ENCODE data around the gene DOCK7. TPM values are rescaled to one million over a fixed set of nuclear protein-coding genes. Genes with fewer than 3 reads are reported as not detected.

Gene DOCK7
- total RNA-seq, 1 experiment from 2014 or later = 46.9 TPM

DNA sequence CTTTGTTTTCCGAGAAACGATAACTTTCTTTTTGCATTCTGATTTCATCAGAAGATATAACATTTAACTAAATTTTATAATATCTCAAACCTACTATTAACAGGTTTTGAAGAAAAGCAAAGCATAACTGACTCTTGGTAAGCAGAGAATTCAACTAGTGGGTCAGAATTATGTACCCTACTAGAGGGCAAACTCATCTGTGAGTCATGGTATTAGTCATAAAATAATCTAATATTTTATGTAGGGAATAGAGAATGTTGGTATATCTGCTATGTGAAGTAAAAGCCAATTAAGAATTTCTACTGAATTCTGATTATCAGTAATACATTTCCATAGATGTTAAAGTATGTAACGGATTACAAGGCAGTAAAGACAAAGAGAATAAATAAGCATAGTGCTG, 194.5 kb downstream of the DOCK7 start:
- no TSS peak for BruUV-seq (replicated peaks)
- no peaks in the 10 kb centered on the region for H3K27me3 Mint-ChIP-seq (ENCODE audit: insufficient read depth, unreplicated experiment)
- ChIA-PET POLR2A (no interaction called here), CTCF (interaction anchor here (0.6 kb wide), 1 partner anchor 20 kb away, joined by 3 read pairs; no protein-coding TSS in a partner anchor)
- no peaks in the 10 kb centered on the region for H3K4me1 Mint-ChIP-seq (ENCODE audit: insufficient read depth, unreplicated experiment)
- peaks cover 38% of the 10 kb centered on the region for H3K36me3 Mint-ChIP-seq (ENCODE audit: insufficient read depth, unreplicated experiment)
- TF ChIP-seq CTCF (IDR thresholded peaks at IDR 0.05; ENCODE audit: unreplicated experiment) = no peak
- no peaks in the 10 kb centered on the region for H3K9me3 Mint-ChIP-seq (ENCODE audit: unreplicated experiment)
- no peak overlapping the region for H3K4me3 Mint-ChIP-seq (ENCODE audit: unreplicated experiment)
- intact Hi-C loops (cut with micrococcal nuclease) = no loop called here
- no peak overlapping the region for H3K27ac Mint-ChIP-seq (ENCODE audit: low read depth, unreplicated experiment)
- DNase-seq (ENCODE audit: unreplicated experiment) = no peak

DNA sequence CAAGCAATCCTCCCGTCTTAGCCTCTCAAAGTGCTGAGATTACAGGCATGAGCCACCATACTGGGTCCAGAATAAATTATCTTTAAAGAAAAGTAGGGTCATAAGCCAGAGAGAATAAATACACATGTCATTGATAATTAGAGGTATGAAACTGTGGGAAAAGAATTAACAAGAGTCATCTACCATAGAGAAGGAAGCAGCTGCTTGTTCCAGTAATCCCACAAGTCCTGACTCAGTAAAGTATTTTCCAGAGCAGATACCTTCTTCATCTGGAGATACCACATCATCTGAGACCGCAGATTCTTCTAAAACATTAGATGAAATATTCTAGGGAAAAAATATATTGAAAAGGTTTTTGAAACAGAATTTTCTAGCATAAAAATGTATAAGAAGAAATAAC, 195.7 kb downstream of the DOCK7 start:
- Mint-ChIP-seq H3K27ac (ENCODE audit: low read depth, unreplicated experiment) (no peak overlapping the region), H3K36me3 (ENCODE audit: insufficient read depth, unreplicated experiment) (peaks cover 45% of the 10 kb centered on the region), H3K4me1 (ENCODE audit: insufficient read depth, unreplicated experiment) (no peaks in the 10 kb centered on the region), H3K4me3 (ENCODE audit: unreplicated experiment) (no peak overlapping the region), H3K27me3 (ENCODE audit: insufficient read depth, unreplicated experiment) (no peaks in the 10 kb centered on the region), H3K9me3 (ENCODE audit: unreplicated experiment) (no peaks in the 10 kb centered on the region)
- no TSS peak for BruUV-seq (replicated peaks)
- CTCF ChIA-PET = no interaction called here
- POLR2A ChIA-PET = no interaction called here
- no peak for DNase-seq (ENCODE audit: unreplicated experiment)
- no peak for TF ChIP-seq CTCF (IDR thresholded peaks at IDR 0.05; ENCODE audit: unreplicated experiment)
- intact Hi-C loops (cut with micrococcal nuclease) = no loop called here

DNA sequence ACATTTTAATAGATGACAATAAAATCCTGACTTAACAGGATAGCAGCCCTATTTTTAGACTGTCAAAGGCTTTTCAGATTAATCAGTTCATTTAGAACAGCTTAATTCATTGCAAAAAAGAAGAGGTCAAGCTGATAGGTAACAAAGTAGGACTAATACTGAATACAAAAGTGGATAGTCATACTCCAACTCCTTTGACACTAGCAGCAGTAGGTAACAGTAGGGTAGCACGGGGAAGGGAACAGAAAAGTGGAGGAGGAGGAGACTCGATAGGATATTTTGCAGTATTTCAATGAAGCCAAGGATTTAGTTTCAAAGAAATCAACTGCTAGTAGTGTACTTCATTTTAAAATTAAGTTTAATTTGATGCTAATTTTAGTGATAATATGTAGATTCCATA, 200.2 kb downstream of the DOCK7 start:
- no peaks in the 10 kb centered on the region for H3K9me3 Mint-ChIP-seq (ENCODE audit: unreplicated experiment)

DNA sequence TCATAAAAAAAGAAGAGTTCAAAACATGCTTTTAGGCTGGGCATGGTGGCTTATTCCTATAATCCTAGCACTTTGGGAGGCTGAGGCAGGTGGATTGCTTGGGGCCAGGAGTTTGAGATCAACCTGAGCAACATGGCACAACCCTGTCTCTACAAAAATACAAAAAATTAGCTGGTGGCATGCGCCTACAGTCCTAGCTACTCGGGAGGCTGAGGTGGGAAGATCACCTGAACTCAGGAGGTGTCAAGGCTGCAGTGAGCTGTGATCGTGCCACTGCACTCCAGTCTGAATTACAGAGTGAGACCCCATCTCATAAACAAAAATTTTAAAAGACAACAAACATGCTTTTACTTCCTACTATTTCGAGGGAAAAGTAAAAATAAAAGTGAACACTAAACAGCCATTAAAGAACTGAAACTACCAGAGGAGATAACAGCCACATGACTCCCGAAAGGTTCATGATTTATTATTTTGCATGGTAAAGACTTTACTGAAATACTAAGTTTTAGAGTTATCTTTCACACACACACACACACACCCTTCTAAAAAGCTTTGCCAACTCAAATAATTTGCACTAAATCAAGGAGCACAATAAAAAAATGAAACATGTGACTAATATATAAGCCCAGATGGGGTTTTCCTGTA, 203.2 kb downstream of the DOCK7 start:
- no peak overlapping the region for H3K4me3 Mint-ChIP-seq (ENCODE audit: unreplicated experiment)
- intact Hi-C loops (cut with micrococcal nuclease) = no loop called here
- ChIA-PET CTCF (interaction anchor here (1.0 to 1.8 kb wide), 2 partner anchors 13 to 261 kb away, joined by 5 to 7 read pairs; no protein-coding TSS in a partner anchor), POLR2A (no interaction called here)
- H3K27ac Mint-ChIP-seq (ENCODE audit: low read depth, unreplicated experiment) = no peak overlapping the region
- peaks cover 16% of the 10 kb centered on the region for H3K36me3 Mint-ChIP-seq (ENCODE audit: insufficient read depth, unreplicated experiment)
- BruUV-seq (replicated peaks) = no TSS peak
- H3K27me3 Mint-ChIP-seq (ENCODE audit: insufficient read depth, unreplicated experiment) = no peaks in the 10 kb centered on the region
- DNase-seq (ENCODE audit: unreplicated experiment) = no peak
- TF ChIP-seq CTCF (IDR thresholded peaks at IDR 0.05; ENCODE audit: unreplicated experiment) = no peak
- H3K9me3 Mint-ChIP-seq (ENCODE audit: unreplicated experiment) = no peaks in the 10 kb centered on the region
- H3K4me1 Mint-ChIP-seq (ENCODE audit: insufficient read depth, unreplicated experiment) = no peaks in the 10 kb centered on the region

More for the DNA sequence above, 200.2 kb downstream of the DOCK7 start:
- no peak for TF ChIP-seq CTCF (IDR thresholded peaks at IDR 0.05; ENCODE audit: unreplicated experiment)
- ChIA-PET POLR2A (interaction anchor here (0.7 kb wide), 1 partner anchor 31 kb away, joined by 3 read pairs; no protein-coding TSS in a partner anchor), CTCF (interaction anchor here (0.9 kb wide), 1 partner anchor 21 kb away, joined by 3 read pairs; no protein-coding TSS in a partner anchor)
- intact Hi-C loops (cut with micrococcal nuclease) = no loop called here
- no peak overlapping the region for H3K4me3 Mint-ChIP-seq (ENCODE audit: unreplicated experiment)
- DNase-seq (ENCODE audit: unreplicated experiment) = no peak
- BruUV-seq (replicated peaks) = no TSS peak
- peaks cover 19% of the 10 kb centered on the region for H3K36me3 Mint-ChIP-seq (ENCODE audit: insufficient read depth, unreplicated experiment)
- no peak overlapping the region for H3K27ac Mint-ChIP-seq (ENCODE audit: low read depth, unreplicated experiment)
- H3K27me3 Mint-ChIP-seq (ENCODE audit: insufficient read depth, unreplicated experiment) = no peaks in the 10 kb centered on the region
- H3K4me1 Mint-ChIP-seq (ENCODE audit: insufficient read depth, unreplicated experiment) = no peaks in the 10 kb centered on the region
